Posterior cingulate gyrus (tissue), 11 donors: Measurements from ENCODE around the gene ALAS1.

Experiments used
- DNase-seq, 10 donors: peaks; one replicate each; pipeline versions ENCODE4 v3.0.0 to v3.0.0-alpha.2; 2020 to 2021; ENCODE audit warnings: mixed read lengths in 3 of 10
- intact Hi-C: fragments of 100-400 bp; cut with DNase I; formaldehyde crosslinking; loops from one replicate; pipeline ENCODE4 v1.15.1; 2023

The ALAS1 gene

GRCh38 chr3:52245322-52246263 lies 47.6 kb downstream of the ALAS1 start, which contains the start of gene PPM1M:
Gene PPM1M (plus strand): TSS chr3:52245759. CDS start chr3:52245825, 66 bp downstream.
- intact Hi-C loops, result no loop called here
- peak in 3 of 10 donors; percentile 27 to 89 (median 84) for DNase-seq

GRCh38 chr3:52246264-52246620 lies 48.3 kb downstream of the ALAS1 start:
- intact Hi-C loops, result no loop called here

GRCh38 chr3:52246728-52247408 lies 48.9 kb downstream of the ALAS1 start:
- peak in 2 of 10 donors; percentile 71 to 80 for DNase-seq
- intact Hi-C loops, result no loop called here

More at GRCh38 chr3:52246264-52246620, 48.3 kb downstream of the ALAS1 start:
- peak in 1 of 10 donors; percentile 32 for DNase-seq

- intact Hi-C loops, result no loop called here
- peak in 2 of 10 donors; percentile 39 to 51 for DNase-seq
Measured at GRCh38 chr3:52247409-52248164, 49.6 kb downstream of the ALAS1 start.

- DNase-seq, result peak in 2 of 10 donors; percentile 61 to 80
- intact Hi-C loops, result no loop called here
Measured at GRCh38 chr3:52248165-52248541, 50.2 kb downstream of the ALAS1 start.

- DNase-seq, result peak in 8 of 10 donors; percentile 47 to 93 (median 72)
- intact Hi-C loops, result no loop called here
Measured at GRCh38 chr3:52248816-52249547, 51.0 kb downstream of the ALAS1 start.

GRCh38 chr3:52249683-52250082 lies 51.7 kb downstream of the ALAS1 start:
- DNase-seq, result peak in 1 of 10 donors; percentile 44
- intact Hi-C loops, result no loop called here

GRCh38 chr3:52250122-52250521 lies 52.2 kb downstream of the ALAS1 start:
- intact Hi-C loops, result no loop called here
- DNase-seq, result no peak

GRCh38 chr3:52253314-52254304 lies 55.6 kb downstream of the ALAS1 start:
- peak in 7 of 10 donors; percentile 62 to 96 (median 86) for DNase-seq
- intact Hi-C loops, result no loop called here

- no peak for DNase-seq
- intact Hi-C loops, result no loop called here
Measured at GRCh38 chr3:52254608-52255007, 56.6 kb downstream of the ALAS1 start.

- intact Hi-C loops, result no loop called here
- no peak for DNase-seq
Measured at GRCh38 chr3:52256159-52256558, 58.2 kb downstream of the ALAS1 start.

GRCh38 chr3:52256622-52257021 lies 58.7 kb downstream of the ALAS1 start:
- intact Hi-C loops, result no loop called here
- DNase-seq, result no peak

- no peak for DNase-seq
- intact Hi-C loops, result no loop called here
Measured at GRCh38 chr3:52257911-52258310, 60.0 kb downstream of the ALAS1 start.

GRCh38 chr3:52259035-52259434 lies 61.1 kb downstream of the ALAS1 start:
- intact Hi-C loops, result no loop called here
- no peak for DNase-seq

- no peak for DNase-seq
Measured at GRCh38 chr3:52259448-52259847, 61.5 kb downstream of the ALAS1 start.

GRCh38 chr3:52262447-52262846 lies 64.5 kb downstream of the ALAS1 start:
- no peak for DNase-seq
- intact Hi-C loops, result no loop called here

More at GRCh38 chr3:52259448-52259847, 61.5 kb downstream of the ALAS1 start:
- intact Hi-C loops, result no loop called here
